ENCODE data around the gene PAPPA2.

The PAPPA2 gene

DNA sequence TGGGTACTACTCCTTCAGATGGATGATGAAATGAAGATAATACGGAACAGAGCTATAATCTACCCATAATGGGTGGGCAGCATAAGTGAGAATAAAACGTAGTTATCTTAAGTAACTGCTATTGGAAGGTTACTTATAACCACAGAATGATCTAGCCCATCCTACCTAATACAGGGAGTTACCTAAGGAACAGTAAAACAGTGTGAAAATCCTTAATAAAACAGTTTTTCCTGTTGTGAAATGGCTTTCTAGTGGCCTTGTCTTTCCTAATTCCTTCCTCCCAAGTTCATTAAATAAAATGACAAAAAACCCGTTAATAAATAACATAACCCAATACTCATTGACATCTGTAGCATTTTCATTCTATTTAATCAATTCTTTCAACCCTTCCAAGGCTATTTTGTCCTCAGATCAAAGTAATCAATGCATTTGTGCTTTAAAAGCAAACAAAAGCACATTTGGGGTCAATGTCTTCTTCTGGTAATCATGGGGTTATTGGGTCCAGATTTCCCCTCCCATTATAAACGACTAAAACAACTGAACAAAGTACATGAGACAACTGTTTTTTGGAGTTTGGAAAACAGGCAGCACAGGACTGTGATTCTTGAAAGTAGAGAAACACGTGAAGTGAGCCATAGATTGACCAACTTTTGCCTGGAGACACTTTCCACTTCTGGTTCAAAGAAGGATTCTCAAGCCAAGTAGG lies 42.0 kb downstream of the PAPPA2 start:
- TF ChIP-seq TCF12 (IDR thresholded peaks at IDR 0.05; ENCODE audit: low read depth) (no peak), CEBPB (IDR thresholded peaks at IDR 0.05) (no peak), YY1 (IDR thresholded peaks at IDR 0.05; ENCODE audit: low read depth) (no peak), RAD21 (IDR thresholded peaks at IDR 0.05; ENCODE audit: low read depth) (no peak), TEAD4 (IDR thresholded peaks at IDR 0.05) (no peak), CREB1 (IDR thresholded peaks at IDR 0.05; ENCODE audit: low read depth) (no peak), EP300 (IDR thresholded peaks at IDR 0.05; ENCODE audit: borderline replicate concordance) (no peak)
- TF ChIP-seq, protein P1, sequence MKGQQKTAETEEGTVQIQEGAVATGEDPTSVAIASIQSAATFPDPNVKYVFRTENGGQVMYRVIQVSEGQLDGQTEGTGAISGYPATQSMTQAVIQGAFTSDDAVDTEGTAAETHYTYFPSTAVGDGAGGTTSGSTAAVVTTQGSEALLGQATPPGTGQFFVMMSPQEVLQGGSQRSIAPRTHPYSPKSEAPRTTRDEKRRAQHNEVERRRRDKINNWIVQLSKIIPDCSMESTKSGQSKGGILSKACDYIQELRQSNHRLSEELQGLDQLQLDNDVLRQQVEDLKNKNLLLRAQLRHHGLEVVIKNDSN (IDR thresholded peaks at IDR 0.05), result no peak

GRCh38 chr1:176512966-176513365 lies 50.0 kb downstream of the PAPPA2 start:
- TF ChIP-seq CREB1 (IDR thresholded peaks at IDR 0.05; ENCODE audit: low read depth) (no peak), TAF1 (IDR thresholded peaks at IDR 0.05; ENCODE audit: low read depth) (no peak), YY1 (IDR thresholded peaks at IDR 0.05; ENCODE audit: low read depth) (no peak), EP300 (IDR thresholded peaks at IDR 0.05; ENCODE audit: borderline replicate concordance) (no peak), MAX (IDR thresholded peaks at IDR 0.05) (no peak), CEBPB (IDR thresholded peaks at IDR 0.05) (no peak), TEAD4 (IDR thresholded peaks at IDR 0.05) (no peak), NFIC (IDR thresholded peaks at IDR 0.05) (no peak), EGR1 (IDR thresholded peaks at IDR 0.05) (no peak), ZBTB7A (IDR thresholded peaks at IDR 0.05; ENCODE audit: low read depth) (no peak)
- TF ChIP-seq, protein P1 (IDR thresholded peaks at IDR 0.05), result no peak

DNA sequence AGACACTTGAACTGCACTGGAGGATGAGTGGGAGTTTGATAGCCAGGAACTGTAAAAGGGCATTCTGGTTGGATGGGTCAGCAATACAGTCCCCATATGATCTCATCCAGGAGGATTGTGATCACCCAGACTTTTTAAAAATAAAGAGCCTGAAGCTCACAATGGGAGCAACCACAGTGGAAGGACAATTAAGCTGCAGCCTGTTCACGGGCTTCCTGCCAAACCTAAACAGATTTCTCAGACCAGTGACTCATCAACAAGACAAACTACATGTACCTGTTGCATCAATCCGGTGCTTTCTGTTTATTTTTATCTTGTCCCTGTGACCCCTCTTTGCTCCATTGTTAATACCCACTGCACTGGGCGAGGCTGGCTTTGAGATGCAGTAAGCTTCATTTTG lies 52.3 kb downstream of the PAPPA2 start:
- TF ChIP-seq, protein P1 (IDR thresholded peaks at IDR 0.05), result no peak
- TF ChIP-seq MAX (IDR thresholded peaks at IDR 0.05), result no peak
- TF ChIP-seq EGR1 (IDR thresholded peaks at IDR 0.05), result no peak
- no peak for TF ChIP-seq CREB1 (IDR thresholded peaks at IDR 0.05; ENCODE audit: low read depth)
- TF ChIP-seq REST (IDR thresholded peaks at IDR 0.05; ENCODE audit: low read depth), result no peak
- no peak for TF ChIP-seq EP300 (IDR thresholded peaks at IDR 0.05; ENCODE audit: borderline replicate concordance)
- no peak for TF ChIP-seq ZBTB7A (IDR thresholded peaks at IDR 0.05; ENCODE audit: low read depth)
- no peak for TF ChIP-seq TEAD4 (IDR thresholded peaks at IDR 0.05)
- TF ChIP-seq CEBPB (IDR thresholded peaks at IDR 0.05), result no peak
- TF ChIP-seq RAD21 (IDR thresholded peaks at IDR 0.05; ENCODE audit: low read depth), result no peak
- TF ChIP-seq NFIC (IDR thresholded peaks at IDR 0.05), result no peak
- no peak for TF ChIP-seq YY1 (IDR thresholded peaks at IDR 0.05; ENCODE audit: low read depth)
- TF ChIP-seq TCF12 (IDR thresholded peaks at IDR 0.05; ENCODE audit: low read depth), result no peak
- no peak for TF ChIP-seq TAF1 (IDR thresholded peaks at IDR 0.05; ENCODE audit: low read depth)
- TF ChIP-seq FOXM1 (IDR thresholded peaks at IDR 0.05; ENCODE audit: borderline replicate concordance, low read depth), result no peak

DNA sequence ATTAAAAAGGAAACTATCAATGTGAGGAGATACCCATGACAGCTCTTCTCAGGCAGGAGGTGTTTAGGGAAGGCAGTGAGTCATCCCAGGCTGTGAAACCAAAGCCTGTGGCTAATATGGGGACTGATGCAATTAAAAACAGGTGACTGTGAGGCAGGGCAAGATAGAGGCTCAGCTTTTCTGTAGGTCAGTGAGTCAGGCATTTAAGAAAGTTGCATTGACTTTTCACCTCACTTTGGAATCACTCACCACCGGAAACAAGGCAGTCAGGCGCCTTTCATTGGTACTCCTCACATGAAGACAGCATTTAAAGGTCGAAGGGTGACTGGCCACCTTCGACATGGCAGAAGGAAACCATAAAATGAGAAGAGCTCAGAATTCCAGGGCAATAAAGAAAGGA lies 54.5 kb downstream of the PAPPA2 start:
- TF ChIP-seq TCF12 (IDR thresholded peaks at IDR 0.05; ENCODE audit: low read depth) (no peak), EGR1 (IDR thresholded peaks at IDR 0.05) (no peak), NFIC (IDR thresholded peaks at IDR 0.05) (no peak), RAD21 (IDR thresholded peaks at IDR 0.05; ENCODE audit: low read depth) (no peak)

DNA sequence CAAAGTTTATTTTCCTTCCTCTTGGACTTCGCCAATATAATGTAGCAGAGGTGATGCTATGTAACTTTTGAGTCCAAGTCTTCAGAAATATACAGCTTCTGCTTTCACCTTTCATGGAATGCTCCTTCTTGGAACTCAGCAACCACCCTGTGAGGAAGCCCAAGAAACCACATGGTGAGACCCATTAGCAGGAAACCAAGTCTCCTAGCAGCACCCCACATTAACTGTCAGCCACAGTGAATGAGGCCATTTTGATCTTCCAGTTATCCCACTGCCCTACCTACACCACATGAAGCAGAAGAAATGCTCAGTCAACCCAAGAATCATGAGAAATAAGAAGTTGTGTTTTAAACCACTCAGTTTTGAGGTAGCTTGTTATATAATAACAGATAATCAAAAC lies 58.2 kb downstream of the PAPPA2 start:
- TF ChIP-seq, protein P1 (IDR thresholded peaks at IDR 0.05), result no peak
- no peak for TF ChIP-seq EP300 (IDR thresholded peaks at IDR 0.05; ENCODE audit: borderline replicate concordance)
- no peak for TF ChIP-seq TEAD4 (IDR thresholded peaks at IDR 0.05)
- no peak for TF ChIP-seq REST (IDR thresholded peaks at IDR 0.05; ENCODE audit: low read depth)
- TF ChIP-seq CEBPB (IDR thresholded peaks at IDR 0.05), result no peak
- TF ChIP-seq ZBTB7A (IDR thresholded peaks at IDR 0.05; ENCODE audit: low read depth), result no peak
- no peak for TF ChIP-seq EGR1 (IDR thresholded peaks at IDR 0.05)
- TF ChIP-seq YY1 (IDR thresholded peaks at IDR 0.05; ENCODE audit: low read depth), result no peak
- no peak for TF ChIP-seq FOXM1 (IDR thresholded peaks at IDR 0.05; ENCODE audit: borderline replicate concordance, low read depth)
- TF ChIP-seq TAF1 (IDR thresholded peaks at IDR 0.05; ENCODE audit: low read depth), result no peak
- no peak for TF ChIP-seq TCF12 (IDR thresholded peaks at IDR 0.05; ENCODE audit: low read depth)

Measured in Ishikawa (cell line).